Keratinocyte (primary cell): ENCODE measurements around the gene THAP3. TPM values are rescaled to one million over a fixed set of nuclear protein-coding genes. Genes with fewer than 3 reads are reported as not detected.
"Not testable (repeated sequence)": the region's sequence is repeated elsewhere in the genome, so short reads cannot be mapped to it uniquely, and the experiment has no call there.

ENCODE experiments used
- DNase-seq: peaks from one replicate; pipeline ENCODE4 v3.0.0-alpha.2; 2011; ENCODE audit warnings: low read depth, missing footprints, low spot score
- FAIRE-seq: peaks from 2 replicates; lab custom pipeline; 2011; peaks lifted over from hg19 to GRCh38; lab: Jason Lieb, UNC
- H2AFZ ChIP-seq: 2 replicates; pipeline ENCODE4 v1.6.0; 2012; ENCODE audit warnings: low read length, control low read depth, inconsistent platforms; ENCODE audit not compliant: control insufficient read depth
- H3K27ac ChIP-seq: 2 replicates; pipeline ENCODE4 v1.5.1; 2011; ENCODE audit warnings: low read length; ENCODE audit not compliant: control insufficient read depth, insufficient read depth
- H3K27me3 ChIP-seq: 3 replicates; pipeline ENCODE4 v1.6.0; 2011; ENCODE audit warnings: low read length; ENCODE audit not compliant: control insufficient read depth, insufficient read depth; ENCODE audit errors: extremely low read depth
- H3K36me3 ChIP-seq, 2 experiments: 2 replicates in 1 of 2; 3 replicates in 1 of 2; pipeline ENCODE4 v1.5.1; 2011; ENCODE audit warnings: low read length in 2 of 2, mild to moderate bottlenecking in 1 of 2; ENCODE audit not compliant: control insufficient read depth in 2 of 2, insufficient read depth in 2 of 2; ENCODE audit errors: extremely low read depth in 1 of 2
- H3K4me1 ChIP-seq: 3 replicates; pipeline ENCODE4 v1.5.1; 2011; ENCODE audit warnings: low read length; ENCODE audit not compliant: control insufficient read depth, insufficient read depth; ENCODE audit errors: extremely low read depth
- H3K4me2 ChIP-seq: 3 replicates; pipeline ENCODE4 v1.6.0; 2011; ENCODE audit warnings: low read depth, low read length; ENCODE audit not compliant: control insufficient read depth, insufficient read depth; ENCODE audit errors: extremely low read depth
- H3K4me3 ChIP-seq, 3 experiments: fragments of 200-600 bp in 1 of 3; sonication (generic) in 1 of 3; 2 replicates in 2 of 3; 3 replicates in 1 of 3; pipeline ENCODE4 v1.5.1; 2011 to 2016; ENCODE audit warnings: low read length in 3 of 3, mild to moderate bottlenecking in 3 of 3, control low read depth in 2 of 3, inconsistent platforms in 1 of 3, low read depth in 1 of 3, mixed read lengths in 1 of 3, mixed run types in 1 of 3, moderate library complexity in 1 of 3; ENCODE audit not compliant: control insufficient read depth in 2 of 3, insufficient read depth in 2 of 3; ENCODE audit errors: extremely low read depth in 1 of 3
- H3K79me2 ChIP-seq: 2 replicates; pipeline ENCODE4 v1.6.0; 2012; ENCODE audit warnings: low read length; ENCODE audit not compliant: control insufficient read depth, insufficient read depth
- H3K9ac ChIP-seq: 3 replicates; pipeline ENCODE4 v1.6.0; 2011; ENCODE audit warnings: low read length; ENCODE audit not compliant: control insufficient read depth, insufficient read depth; ENCODE audit errors: extremely low read depth
- H3K9me1 ChIP-seq: 3 replicates; pipeline ENCODE4 v1.6.0; 2011; ENCODE audit warnings: low read length; ENCODE audit not compliant: control insufficient read depth, insufficient read depth; ENCODE audit errors: extremely low read depth
- H3K9me3 ChIP-seq: 2 replicates; pipeline ENCODE4 v1.5.1; 2012; ENCODE audit warnings: low read depth, low read length; ENCODE audit not compliant: control insufficient read depth
- H4K20me1 ChIP-seq: 3 replicates; pipeline ENCODE4 v1.6.0; 2011; ENCODE audit warnings: low read length; ENCODE audit not compliant: control insufficient read depth, insufficient read depth; ENCODE audit errors: extremely low read depth
- EZH2 ChIP-seq: IDR thresholded peaks from one replicate; pipeline ENCODE4 v1.6.1; 2012; ENCODE audit warnings: inconsistent platforms, mild to moderate bottlenecking, low read length, moderate library complexity
- dilution Hi-C: fragments of 300-500 bp; cut with MboI; formaldehyde crosslinking; loops from one replicate; pipeline ENCODE4 v1.7.0; 2020; ENCODE audit warnings: low sequenced_read_pairs; ENCODE audit not compliant: extremely low pct_ligation_motif_present
- polyA plus RNA-seq, 5 experiments: library from polyadenylated mRNA; depleted of rRNA in 3 of 5; stranded (reverse) in 3 of 5; stranded (forward) in 1 of 5; unstranded in 1 of 5; fragments of >200 nt; gene quantifications; 1 replicate in 1 of 5; 2 replicates in 3 of 5; 3 replicates in 1 of 5; pipeline versions ENCODE4 v1.2.1 to v1.2.3, GENCODE V29; 2011 to 2012; ENCODE audit warnings: missing spikeins in 2 of 5, low read depth in 1 of 5, low replicate concordance in 1 of 5
- TF ChIP-seq, protein P1 (sequence below), 3 experiments: IDR thresholded peaks in 1 of 3; conservative IDR thresholded peaks in 1 of 3; optimal IDR thresholded peaks in 1 of 3; 2 replicates in 2 of 3; 3 replicates in 1 of 3; pipeline versions ENCODE3 to v1.5.1; 2011; ENCODE audit warnings: low read length in 3 of 3, mild to moderate bottlenecking in 3 of 3, moderate library complexity in 2 of 3, control low read depth in 1 of 3, inconsistent platforms in 1 of 3; ENCODE audit not compliant: insufficient read depth in 2 of 3; ENCODE audit errors: extremely low read depth in 1 of 3

Gene THAP3
- polyA plus RNA-seq, 1 donor (not counting 4 experiments of a cell fraction or from before 2014, with no cell fraction given): 5.1 TPM

DNA sequence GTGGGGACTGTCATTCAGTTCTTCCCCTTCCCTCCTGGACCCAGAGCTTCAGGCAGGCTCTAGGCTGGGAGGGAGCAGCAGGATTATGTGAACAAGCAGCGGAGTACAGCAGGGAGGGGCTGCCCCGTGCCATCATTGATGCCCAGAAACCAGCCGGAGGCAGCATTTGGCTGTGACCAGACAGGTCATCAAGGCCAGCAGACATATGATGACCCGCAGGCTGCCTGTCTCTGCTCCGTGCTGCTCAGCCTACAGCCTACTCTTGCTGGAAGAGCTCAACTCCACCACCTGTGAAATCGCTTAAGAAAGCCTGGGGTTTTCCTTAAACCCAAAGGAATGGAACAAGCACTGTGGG, 26.9 kb upstream of the THAP3 start:
- dilution Hi-C loops: no loop called here
- TF ChIP-seq, protein P1, sequence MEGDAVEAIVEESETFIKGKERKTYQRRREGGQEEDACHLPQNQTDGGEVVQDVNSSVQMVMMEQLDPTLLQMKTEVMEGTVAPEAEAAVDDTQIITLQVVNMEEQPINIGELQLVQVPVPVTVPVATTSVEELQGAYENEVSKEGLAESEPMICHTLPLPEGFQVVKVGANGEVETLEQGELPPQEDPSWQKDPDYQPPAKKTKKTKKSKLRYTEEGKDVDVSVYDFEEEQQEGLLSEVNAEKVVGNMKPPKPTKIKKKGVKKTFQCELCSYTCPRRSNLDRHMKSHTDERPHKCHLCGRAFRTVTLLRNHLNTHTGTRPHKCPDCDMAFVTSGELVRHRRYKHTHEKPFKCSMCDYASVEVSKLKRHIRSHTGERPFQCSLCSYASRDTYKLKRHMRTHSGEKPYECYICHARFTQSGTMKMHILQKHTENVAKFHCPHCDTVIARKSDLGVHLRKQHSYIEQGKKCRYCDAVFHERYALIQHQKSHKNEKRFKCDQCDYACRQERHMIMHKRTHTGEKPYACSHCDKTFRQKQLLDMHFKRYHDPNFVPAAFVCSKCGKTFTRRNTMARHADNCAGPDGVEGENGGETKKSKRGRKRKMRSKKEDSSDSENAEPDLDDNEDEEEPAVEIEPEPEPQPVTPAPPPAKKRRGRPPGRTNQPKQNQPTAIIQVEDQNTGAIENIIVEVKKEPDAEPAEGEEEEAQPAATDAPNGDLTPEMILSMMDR (optimal IDR thresholded peaks at IDR 0.05 in 1 of 3, IDR thresholded peaks at IDR 0.05 in 1 of 3, conservative IDR thresholded peaks at IDR 0.05 in 1 of 3; ENCODE audit: extremely low read depth in 1 of 3, insufficient read depth in 2 of 3, low read length in 3 of 3): no peak
- TF ChIP-seq EZH2: no peak
- peak overlapping the region in 1 of 3 experiments; percentile 19 for H3K4me3 ChIP-seq
- FAIRE-seq (no peak), DNase-seq (no peak)
- H3K79me2 ChIP-seq: peaks cover 91% of the 10 kb centered on the region
- no peak overlapping the region for H2AFZ ChIP-seq
- no peaks in the 10 kb centered on the region for H3K27me3 ChIP-seq
- peaks cover 6% of the 10 kb centered on the region for H3K9me1 ChIP-seq
- peaks cover 34% of the 10 kb centered on the region for H3K4me1 ChIP-seq
- no peaks in the 10 kb centered on the region for H3K9me3 ChIP-seq
- H3K4me2 ChIP-seq: peak overlapping the region; percentile 27
- peaks cover 48 to 65% of the 10 kb centered on the region in 2 experiments for H3K36me3 ChIP-seq
- H4K20me1 ChIP-seq: peaks cover 62% of the 10 kb centered on the region
- H3K27ac ChIP-seq: peak overlapping the region; percentile 49
- H3K9ac ChIP-seq: peak overlapping the region; percentile 28

DNA sequence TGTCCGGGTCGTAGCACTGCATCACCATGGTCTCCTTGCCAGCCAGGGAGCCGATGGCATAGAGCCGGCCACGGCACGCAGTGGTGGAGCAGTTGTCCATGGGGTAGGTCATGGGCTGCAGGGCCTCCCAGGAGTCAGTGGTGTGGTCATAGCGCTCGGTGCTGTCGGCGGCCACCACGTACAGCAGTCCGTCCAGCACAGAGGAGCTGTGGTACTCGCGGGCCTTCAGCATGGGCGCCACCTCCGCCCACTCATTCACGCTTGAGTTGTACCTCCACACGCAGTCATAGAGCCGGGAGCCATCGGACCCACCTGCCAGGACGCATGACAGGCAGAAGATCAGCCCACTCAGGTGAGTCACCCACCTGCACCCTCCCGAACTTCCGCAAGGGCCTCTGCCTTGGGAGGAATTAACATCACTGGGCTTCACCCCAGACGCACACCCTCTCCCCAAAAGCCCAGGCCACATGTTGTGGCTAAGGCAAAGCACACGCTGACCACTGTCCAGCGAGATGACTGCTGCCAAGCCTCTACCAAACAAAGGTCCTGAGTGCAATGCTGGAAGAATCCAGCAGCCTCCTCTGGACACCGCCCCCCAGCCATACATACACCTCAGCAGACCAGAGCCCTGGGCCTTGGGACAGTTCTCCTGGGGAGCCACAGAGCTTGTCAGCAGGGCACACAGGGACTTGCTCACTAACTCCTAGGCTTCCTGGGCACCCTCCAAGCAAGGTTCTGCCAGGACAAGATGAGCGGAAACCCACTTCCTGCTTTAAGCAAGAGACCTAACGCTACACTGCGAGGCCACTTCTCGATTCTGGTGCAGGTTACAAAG, 25.3 kb upstream of the THAP3 start:
- peak overlapping the region; percentile 97 to 100 (median 99) for H3K4me3 ChIP-seq
- FAIRE-seq (peak; percentile 65), DNase-seq (no peak)
- H3K79me2 ChIP-seq: peaks cover 77% of the 10 kb centered on the region
- TF ChIP-seq EZH2: no peak
- TF ChIP-seq, protein P1 (optimal IDR thresholded peaks at IDR 0.05 in 1 of 3, IDR thresholded peaks at IDR 0.05 in 1 of 3, conservative IDR thresholded peaks at IDR 0.05 in 1 of 3; ENCODE audit: extremely low read depth in 1 of 3, insufficient read depth in 2 of 3, low read length in 3 of 3): peak in 2 of 3 experiments; percentile 17 to 28
- peak overlapping the region; percentile 100 for H3K4me2 ChIP-seq
- no peak overlapping the region for H2AFZ ChIP-seq
- dilution Hi-C loops: no loop called here
- H3K36me3 ChIP-seq: peaks cover 34 to 50% of the 10 kb centered on the region in 2 experiments
- H3K9ac ChIP-seq: peak overlapping the region; percentile 100
- peaks cover 47% of the 10 kb centered on the region for H3K4me1 ChIP-seq
- no peaks in the 10 kb centered on the region for H3K27me3 ChIP-seq
- H3K9me1 ChIP-seq: peaks cover 6% of the 10 kb centered on the region
- peaks cover 53% of the 10 kb centered on the region for H4K20me1 ChIP-seq
- no peaks in the 10 kb centered on the region for H3K9me3 ChIP-seq
- peak overlapping the region; percentile 100 for H3K27ac ChIP-seq

DNA sequence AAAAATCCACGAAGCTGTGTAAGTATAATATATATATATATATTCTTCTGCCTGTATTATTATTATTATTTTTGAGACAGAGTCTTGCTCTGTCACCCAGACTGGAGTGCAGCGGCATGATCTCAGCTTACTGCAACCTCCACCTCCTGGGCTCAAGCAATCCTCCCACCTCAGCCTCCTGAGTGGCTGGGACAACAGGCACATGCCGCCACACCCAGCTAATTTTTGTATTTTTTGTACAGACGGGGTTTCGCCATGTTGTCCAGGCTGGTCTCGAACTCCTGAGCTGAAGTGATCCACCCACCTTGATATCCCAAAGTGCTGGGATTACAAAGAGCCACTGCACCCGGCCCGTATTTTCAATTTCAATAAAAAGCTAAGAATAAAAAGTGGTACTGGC, 24.7 kb upstream of the THAP3 start:
- H3K9ac ChIP-seq: peak overlapping the region; percentile 100
- H3K9me3 ChIP-seq, H2AFZ ChIP-seq, H3K27me3 ChIP-seq, FAIRE-seq, DNase-seq, H3K9me1 ChIP-seq, dilution Hi-C loops: not testable (repeated sequence)
- H3K4me2 ChIP-seq: peak overlapping the region; percentile 100
- peaks cover 50% of the 10 kb centered on the region for H3K4me1 ChIP-seq
- peak overlapping the region; percentile 100 for H3K27ac ChIP-seq
- H4K20me1 ChIP-seq: peaks cover 52% of the 10 kb centered on the region
- peak overlapping the region; percentile 97 to 100 (median 99) for H3K4me3 ChIP-seq
- H3K36me3 ChIP-seq: peaks cover 33 to 46% of the 10 kb centered on the region in 2 experiments
- peaks cover 75% of the 10 kb centered on the region for H3K79me2 ChIP-seq
